Measurements from ENCODE around the gene EYS.

DNA sequence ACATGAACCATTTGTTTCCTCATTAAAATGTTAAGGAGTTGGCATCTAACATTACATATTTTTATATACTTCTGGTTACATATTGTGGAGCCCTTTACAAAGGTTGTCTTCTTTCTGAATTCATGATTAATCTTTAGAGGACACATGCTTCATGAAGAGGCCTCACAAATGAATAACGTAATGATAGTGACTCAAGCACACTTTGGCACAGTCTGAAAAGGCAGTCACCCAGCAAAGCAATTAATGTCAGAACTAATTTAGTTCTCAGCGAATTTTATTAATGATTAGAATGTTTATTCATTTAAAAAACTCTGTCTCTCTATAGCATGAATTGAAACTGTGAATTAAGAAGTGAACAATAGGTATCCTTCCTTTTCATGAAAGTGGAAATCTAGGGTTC, 1217.3 kb downstream of the EYS start:
- TF ChIP-seq, protein P1, sequence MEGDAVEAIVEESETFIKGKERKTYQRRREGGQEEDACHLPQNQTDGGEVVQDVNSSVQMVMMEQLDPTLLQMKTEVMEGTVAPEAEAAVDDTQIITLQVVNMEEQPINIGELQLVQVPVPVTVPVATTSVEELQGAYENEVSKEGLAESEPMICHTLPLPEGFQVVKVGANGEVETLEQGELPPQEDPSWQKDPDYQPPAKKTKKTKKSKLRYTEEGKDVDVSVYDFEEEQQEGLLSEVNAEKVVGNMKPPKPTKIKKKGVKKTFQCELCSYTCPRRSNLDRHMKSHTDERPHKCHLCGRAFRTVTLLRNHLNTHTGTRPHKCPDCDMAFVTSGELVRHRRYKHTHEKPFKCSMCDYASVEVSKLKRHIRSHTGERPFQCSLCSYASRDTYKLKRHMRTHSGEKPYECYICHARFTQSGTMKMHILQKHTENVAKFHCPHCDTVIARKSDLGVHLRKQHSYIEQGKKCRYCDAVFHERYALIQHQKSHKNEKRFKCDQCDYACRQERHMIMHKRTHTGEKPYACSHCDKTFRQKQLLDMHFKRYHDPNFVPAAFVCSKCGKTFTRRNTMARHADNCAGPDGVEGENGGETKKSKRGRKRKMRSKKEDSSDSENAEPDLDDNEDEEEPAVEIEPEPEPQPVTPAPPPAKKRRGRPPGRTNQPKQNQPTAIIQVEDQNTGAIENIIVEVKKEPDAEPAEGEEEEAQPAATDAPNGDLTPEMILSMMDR (IDR thresholded peaks at IDR 0.05; ENCODE audit: low read depth, low read length, missing input control): no peak
- TF ChIP-seq JUND (IDR thresholded peaks at IDR 0.05) (no peak), TAF1 (conservative IDR thresholded peaks at IDR 0.05) (no peak), HNF4A (conservative IDR thresholded peaks at IDR 0.05) (no peak), SP1 (IDR thresholded peaks at IDR 0.05) (no peak), REST (IDR thresholded peaks at IDR 0.05) (no peak), YY1 (IDR thresholded peaks at IDR 0.05) (no peak), ATF3 (IDR thresholded peaks at IDR 0.05) (no peak), FOXA1 (IDR thresholded peaks at IDR 0.05) (no peak), EGR1 (IDR thresholded peaks at IDR 0.05; ENCODE audit: low read depth in 2 of 2) (no peak), RXRA (IDR thresholded peaks at IDR 0.05) (no peak), NR2F2 (IDR thresholded peaks at IDR 0.05) (no peak), ZBTB33 (IDR thresholded peaks at IDR 0.05) (no peak)
- TF ChIP-seq, protein P2, sequence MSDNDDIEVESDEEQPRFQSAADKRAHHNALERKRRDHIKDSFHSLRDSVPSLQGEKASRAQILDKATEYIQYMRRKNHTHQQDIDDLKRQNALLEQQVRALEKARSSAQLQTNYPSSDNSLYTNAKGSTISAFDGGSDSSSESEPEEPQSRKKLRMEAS (IDR thresholded peaks at IDR 0.05): no peak
